Caco-2 (cell line): Measurements from ENCODE around the gene DNHD1. TPM values are rescaled to one million over a fixed set of nuclear protein-coding genes. Genes with fewer than 3 reads are reported as not detected.

Experiments
- BruUV-seq: library from RNA; stranded (reverse); fragments of 400-500 nt; replicated peaks from 2 replicates; lab custom pipeline; 2021; lab: Mats Ljungman, UMichigan
- CTCF ChIA-PET: fragments of 300-600 bp; sonication (Branson Sonifier 250); formaldehyde crosslinking; loops from one replicate; lab custom pipeline; 2022; ENCODE audit warnings: antibody characterized with exemption; lab: Charles Lee
- POLR2A ChIA-PET: fragments of 300-600 bp; sonication (Branson Sonifier 250); formaldehyde crosslinking; loops from one replicate; lab custom pipeline; 2022; ENCODE audit warnings: antibody characterized with exemption; lab: Charles Lee
- DNase-seq, 2 experiments: peaks; one replicate each; pipeline versions ENCODE4 v3.0.0 to v3.0.0-alpha.2; 2020 to 2022
- H3K27me3 ChIP-seq: replicated peaks from 2 replicates; pipeline ENCODE4 v1.6.0; 2011; ENCODE audit warnings: low read length; ENCODE audit not compliant: control insufficient read depth, insufficient read depth
- H3K36me3 ChIP-seq: 2 replicates; pipeline ENCODE4 v1.5.1; 2011; ENCODE audit warnings: low read length; ENCODE audit not compliant: control insufficient read depth, insufficient read depth
- H3K4me1 ChIP-seq: fragments of 250-450 bp; sonication (Bioruptor Pico); 2 replicates; pipeline ENCODE4 v1.5.1; 2020; ENCODE audit warnings: mild to moderate bottlenecking
- H3K4me3 ChIP-seq: 2 replicates; pipeline ENCODE4 v1.5.1; 2011; ENCODE audit warnings: low read depth, mild to moderate bottlenecking, control low read depth, low read length
- H3K9me3 ChIP-seq: fragments of 250-450 bp; sonication (Bioruptor Pico); 2 replicates; pipeline ENCODE4 v1.5.1; 2020; ENCODE audit warnings: mild to moderate bottlenecking, moderate library complexity
- H3K27ac Mint-ChIP-seq: one replicate; pipeline ENCODE4 v1.8.0; 2022; ENCODE audit warnings: mixed read lengths; ENCODE audit not compliant: unreplicated experiment
- H3K27me3 Mint-ChIP-seq: one replicate; pipeline ENCODE4 v1.8.0; 2022; ENCODE audit warnings: mixed read lengths; ENCODE audit not compliant: insufficient read depth, unreplicated experiment
- H3K36me3 Mint-ChIP-seq: one replicate; pipeline ENCODE4 v1.8.0; 2022; ENCODE audit warnings: mild to moderate bottlenecking, mixed read lengths; ENCODE audit not compliant: insufficient read depth, unreplicated experiment
- H3K4me1 Mint-ChIP-seq: one replicate; pipeline ENCODE4 v1.8.0; 2022; ENCODE audit warnings: low read depth, mixed read lengths; ENCODE audit not compliant: unreplicated experiment
- H3K4me3 Mint-ChIP-seq: one replicate; pipeline ENCODE4 v1.8.0; 2022; ENCODE audit warnings: mild to moderate bottlenecking, moderate library complexity, mixed read lengths; ENCODE audit not compliant: unreplicated experiment
- H3K9me3 Mint-ChIP-seq: one replicate; pipeline ENCODE4 v1.8.0; 2022; ENCODE audit warnings: mixed read lengths; ENCODE audit not compliant: unreplicated experiment
- intact Hi-C: fragments of 100-400 bp; cut with micrococcal nuclease; formaldehyde crosslinking; loops from one replicate; pipeline ENCODE4 v1.10.0; 2022; ENCODE audit not compliant: unreplicated experiment
- total RNA-seq: library from RNA; stranded (reverse); gene quantifications from 2 replicates; pipeline ENCODE4 v1.2.3, GENCODE V29; 2022
- TF ChIP-seq, protein P1 (sequence below), 2 experiments: fragments of 200-600 bp in 1 of 2; IDR thresholded peaks; 1 replicate in 1 of 2; 2 replicates in 1 of 2; pipeline versions ENCODE4 v1.5.1 to v1.8.0; 2011 to 2022; ENCODE audit warnings: antibody characterized with exemption in 1 of 2, control low read depth in 1 of 2, inconsistent platforms in 1 of 2, low read depth in 1 of 2, low read length in 1 of 2, mild to moderate bottlenecking in 1 of 2, moderate library complexity in 1 of 2; ENCODE audit not compliant: insufficient read depth in 1 of 2, severe bottlenecking in 1 of 2, unreplicated experiment in 1 of 2

The DNHD1 gene
- total RNA-seq, 1 experiment from 2014 or later = 5.7 TPM

DNA sequence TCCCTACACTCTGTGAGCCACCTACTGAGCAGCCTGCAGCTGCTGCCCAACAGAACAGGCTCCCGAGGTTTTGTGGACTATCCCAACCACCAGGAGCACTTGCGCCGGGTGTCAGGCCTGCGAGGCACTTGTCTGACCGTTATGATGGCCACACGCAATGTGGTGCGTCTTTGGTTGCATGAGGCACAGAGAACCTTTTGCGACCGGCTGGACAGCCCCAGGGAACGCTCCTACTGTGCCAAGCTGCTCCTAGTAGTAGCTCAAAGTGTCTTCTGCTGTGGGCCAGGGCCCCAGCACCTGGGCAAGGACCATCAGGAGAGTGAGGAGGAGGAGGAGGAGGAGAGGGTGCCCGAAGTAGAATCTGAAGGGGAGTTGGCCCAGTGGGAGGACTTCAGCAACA lies 60.0 kb downstream of the DNHD1 start:
- no peak overlapping the region for H3K4me3 ChIP-seq
- TF ChIP-seq, protein P1, sequence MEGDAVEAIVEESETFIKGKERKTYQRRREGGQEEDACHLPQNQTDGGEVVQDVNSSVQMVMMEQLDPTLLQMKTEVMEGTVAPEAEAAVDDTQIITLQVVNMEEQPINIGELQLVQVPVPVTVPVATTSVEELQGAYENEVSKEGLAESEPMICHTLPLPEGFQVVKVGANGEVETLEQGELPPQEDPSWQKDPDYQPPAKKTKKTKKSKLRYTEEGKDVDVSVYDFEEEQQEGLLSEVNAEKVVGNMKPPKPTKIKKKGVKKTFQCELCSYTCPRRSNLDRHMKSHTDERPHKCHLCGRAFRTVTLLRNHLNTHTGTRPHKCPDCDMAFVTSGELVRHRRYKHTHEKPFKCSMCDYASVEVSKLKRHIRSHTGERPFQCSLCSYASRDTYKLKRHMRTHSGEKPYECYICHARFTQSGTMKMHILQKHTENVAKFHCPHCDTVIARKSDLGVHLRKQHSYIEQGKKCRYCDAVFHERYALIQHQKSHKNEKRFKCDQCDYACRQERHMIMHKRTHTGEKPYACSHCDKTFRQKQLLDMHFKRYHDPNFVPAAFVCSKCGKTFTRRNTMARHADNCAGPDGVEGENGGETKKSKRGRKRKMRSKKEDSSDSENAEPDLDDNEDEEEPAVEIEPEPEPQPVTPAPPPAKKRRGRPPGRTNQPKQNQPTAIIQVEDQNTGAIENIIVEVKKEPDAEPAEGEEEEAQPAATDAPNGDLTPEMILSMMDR (IDR thresholded peaks at IDR 0.05; ENCODE audit: insufficient read depth in 1 of 2, low read depth in 1 of 2, low read length in 1 of 2, severe bottlenecking in 1 of 2, unreplicated experiment in 1 of 2) = no peak
- Mint-ChIP-seq H3K27ac (no peak overlapping the region), H3K27me3 (no peaks in the 10 kb centered on the region), H3K36me3 (no peaks in the 10 kb centered on the region), H3K9me3 (no peaks in the 10 kb centered on the region), H3K4me3 (no peak overlapping the region), H3K4me1 (no peaks in the 10 kb centered on the region)
- ChIA-PET POLR2A (no interaction called here), CTCF (no interaction called here)
- no peak for DNase-seq
- BruUV-seq = no TSS peak
- intact Hi-C loops = no loop called here
- no peaks in the 10 kb centered on the region for H3K27me3 ChIP-seq
- no peaks in the 10 kb centered on the region for H3K36me3 ChIP-seq
- H3K4me1 ChIP-seq = no peaks in the 10 kb centered on the region
- H3K9me3 ChIP-seq = no peaks in the 10 kb centered on the region

DNA sequence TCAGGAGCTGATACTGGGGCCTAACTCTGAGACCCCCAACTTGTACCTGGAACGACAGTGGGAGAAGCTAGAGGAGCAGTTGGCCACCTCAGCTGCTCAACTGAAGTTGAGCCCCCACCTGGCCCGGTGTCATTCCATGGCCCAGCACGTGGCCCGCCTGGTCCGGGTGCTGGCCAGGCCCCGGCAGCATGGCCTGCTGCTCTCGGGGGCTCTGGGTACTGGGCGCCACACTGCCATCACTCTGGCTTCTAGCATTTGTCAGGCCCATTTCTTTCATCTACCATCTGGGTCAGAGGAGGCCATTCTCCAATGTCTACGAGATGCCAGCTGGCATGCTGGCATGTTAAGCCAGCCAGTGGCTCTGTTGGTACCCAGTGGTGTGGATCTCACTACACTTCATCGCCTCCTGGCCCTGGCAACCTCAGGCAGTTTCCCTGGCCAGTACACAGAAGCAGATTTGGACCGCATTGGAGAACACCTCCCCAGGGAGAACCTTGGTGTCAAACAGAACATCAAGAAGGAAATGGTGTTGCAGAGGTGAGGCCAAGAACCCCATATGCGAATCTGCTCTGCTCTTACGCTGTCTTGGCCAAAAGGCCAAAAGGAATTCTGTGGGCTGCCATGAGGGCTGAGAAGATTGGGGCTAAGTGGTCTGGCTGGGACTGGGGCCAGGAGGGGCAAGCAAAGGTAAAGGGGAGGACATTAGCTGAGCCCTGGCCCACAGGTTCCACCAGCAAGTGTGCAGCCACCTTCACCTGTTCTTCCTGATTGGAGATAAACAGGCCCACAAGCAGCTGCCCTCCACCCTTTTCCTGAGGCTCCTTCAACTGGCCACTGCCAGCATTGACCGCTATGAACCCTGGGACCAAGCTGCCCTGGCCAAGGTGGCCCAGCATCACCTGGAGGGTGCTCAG lies 60.9 kb downstream of the DNHD1 start:
- Mint-ChIP-seq H3K9me3 (no peaks in the 10 kb centered on the region), H3K4me1 (no peaks in the 10 kb centered on the region), H3K4me3 (no peak overlapping the region), H3K36me3 (no peaks in the 10 kb centered on the region), H3K27me3 (no peaks in the 10 kb centered on the region), H3K27ac (no peak overlapping the region)
- POLR2A ChIA-PET = no interaction called here
- DNase-seq = no peak
- TF ChIP-seq, protein P1 (IDR thresholded peaks at IDR 0.05; ENCODE audit: insufficient read depth in 1 of 2, low read depth in 1 of 2, low read length in 1 of 2, severe bottlenecking in 1 of 2, unreplicated experiment in 1 of 2) = no peak
- intact Hi-C loops = no loop called here
- Histone ChIP-seq H3K9me3 (no peaks in the 10 kb centered on the region), H3K36me3 (no peaks in the 10 kb centered on the region), H3K27me3 (no peaks in the 10 kb centered on the region), H3K4me1 (no peaks in the 10 kb centered on the region), H3K4me3 (no peak overlapping the region)
- no TSS peak for BruUV-seq
- CTCF ChIA-PET = no interaction called here

DNA sequence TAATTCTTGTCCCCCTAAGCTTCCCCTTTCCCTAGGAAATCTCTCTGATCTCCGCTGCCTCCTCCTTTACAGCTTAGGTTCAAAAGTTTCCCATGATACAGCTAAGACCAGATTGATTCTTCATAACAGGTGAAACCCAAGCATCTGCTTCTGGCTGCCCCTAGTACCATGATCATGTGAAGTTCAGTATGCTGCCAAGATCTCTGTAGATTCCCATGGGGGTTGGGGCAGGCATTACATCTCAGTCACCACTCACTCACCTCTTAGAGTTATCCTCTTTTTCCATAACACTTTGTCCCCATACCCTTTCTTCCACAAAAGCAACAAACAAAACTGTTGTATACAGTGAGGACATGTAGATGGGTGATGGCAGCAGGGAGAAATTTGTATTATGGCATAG lies 62.3 kb downstream of the DNHD1 start:
- intact Hi-C loops = no loop called here
- ChIA-PET CTCF (no interaction called here), POLR2A (no interaction called here)
- Mint-ChIP-seq H3K9me3 (no peaks in the 10 kb centered on the region), H3K36me3 (no peaks in the 10 kb centered on the region), H3K4me3 (no peak overlapping the region), H3K4me1 (no peaks in the 10 kb centered on the region), H3K27me3 (no peaks in the 10 kb centered on the region), H3K27ac (no peak overlapping the region)
- Histone ChIP-seq H3K9me3 (no peaks in the 10 kb centered on the region), H3K4me3 (no peak overlapping the region), H3K4me1 (no peaks in the 10 kb centered on the region), H3K36me3 (no peaks in the 10 kb centered on the region), H3K27me3 (no peaks in the 10 kb centered on the region)
- no peak for DNase-seq
- no TSS peak for BruUV-seq
- TF ChIP-seq, protein P1 (IDR thresholded peaks at IDR 0.05; ENCODE audit: insufficient read depth in 1 of 2, low read depth in 1 of 2, low read length in 1 of 2, severe bottlenecking in 1 of 2, unreplicated experiment in 1 of 2) = no peak
